SK-N-SH treated with all-trans-retinoic acid at 6 μM for 48 hours (cell line): ENCODE measurements around the gene ECE2.
A peak's percentile ranks its signal among the peaks of the same experiment; 100 is the strongest.

Experiments used
- ATAC-seq: fragments of 200-7000 bp; cut with Tn5 transposase; 3 replicates; pipeline ENCODE4 v1.9.1; 2020; ENCODE audit warnings: mild to moderate bottlenecking, moderate library complexity
- ARNTL ChIP-seq: fragments of 450-650 bp; formaldehyde crosslinking; IDR thresholded peaks from 2 replicates; pipeline ENCODE4 v1.5.0; 2020; ENCODE audit warnings: low read depth, mild to moderate bottlenecking, moderate library complexity, borderline replicate concordance
- BACH2 ChIP-seq: fragments of 250-450 bp; sonication (Bioruptor Pico); IDR thresholded peaks from 2 replicates; pipeline ENCODE4 v1.9.0; 2021; ENCODE audit warnings: mild to moderate bottlenecking, borderline replicate concordance
- CREB5 ChIP-seq: fragments of 250-450 bp; sonication (Bioruptor Pico); IDR thresholded peaks from 2 replicates; pipeline ENCODE4 v1.5.1; 2020; ENCODE audit warnings: low read depth, mild to moderate bottlenecking, moderate library complexity
- CSDC2 ChIP-seq: fragments of 250-450 bp; sonication (Bioruptor Pico); IDR thresholded peaks from 2 replicates; pipeline ENCODE4 v1.5.0; 2020; ENCODE audit warnings: mild to moderate bottlenecking, moderate library complexity
- CSRNP3 ChIP-seq: fragments of 250-450 bp; sonication (Bioruptor Pico); IDR thresholded peaks from 2 replicates; pipeline ENCODE4 v1.5.1; 2021; ENCODE audit warnings: mild to moderate bottlenecking, moderate library complexity
- ESRRG ChIP-seq: fragments of 250-450 bp; sonication (Bioruptor Pico); IDR thresholded peaks from 2 replicates; pipeline ENCODE4 v1.6.1; 2021; ENCODE audit warnings: mild to moderate bottlenecking
- GLIS3 ChIP-seq: fragments of 250-450 bp; sonication (Bioruptor Pico); IDR thresholded peaks from 2 replicates; pipeline ENCODE4 v1.5.0; 2020; ENCODE audit warnings: mild to moderate bottlenecking, moderate library complexity
- ISL1 ChIP-seq: fragments of 250-450 bp; sonication (Bioruptor Pico); IDR thresholded peaks from 2 replicates; pipeline ENCODE4 v2.1.2; 2022; ENCODE audit warnings: mild to moderate bottlenecking, moderate library complexity
- OSR1 ChIP-seq: fragments of 250-450 bp; sonication (Bioruptor Pico); IDR thresholded peaks from 2 replicates; pipeline ENCODE4 v1.8.0; 2022; ENCODE audit warnings: moderate library complexity, mild to moderate bottlenecking, inconsistent platforms
- PPARA ChIP-seq: fragments of 250-450 bp; sonication (Bioruptor Pico); IDR thresholded peaks from 2 replicates; pipeline ENCODE4 v1.5.0; 2020; ENCODE audit warnings: mild to moderate bottlenecking, borderline replicate concordance
- RARB ChIP-seq: fragments of 250-450 bp; sonication (Bioruptor Pico); IDR thresholded peaks from 2 replicates; pipeline ENCODE4 v1.8.0; 2021; ENCODE audit warnings: mild to moderate bottlenecking, moderate library complexity
- SNAI2 ChIP-seq: fragments of 250-450 bp; sonication (Bioruptor Pico); IDR thresholded peaks from 2 replicates; pipeline ENCODE4 v1.5.0; 2020; ENCODE audit warnings: mild to moderate bottlenecking, moderate library complexity
- TCF4 ChIP-seq: fragments of 250-450 bp; sonication (Bioruptor Pico); IDR thresholded peaks from 2 replicates; pipeline ENCODE4 v1.8.0; 2021; ENCODE audit warnings: mild to moderate bottlenecking, moderate library complexity, borderline replicate concordance
- TOX ChIP-seq: fragments of 250-450 bp; sonication (Bioruptor Pico); IDR thresholded peaks from 2 replicates; pipeline ENCODE4 v1.8.0; 2021; ENCODE audit warnings: mild to moderate bottlenecking, moderate library complexity, borderline replicate concordance
- TSHZ2 ChIP-seq: fragments of 250-450 bp; sonication (Bioruptor Pico); IDR thresholded peaks from 2 replicates; pipeline ENCODE4 v1.5.0; 2020; ENCODE audit warnings: mild to moderate bottlenecking, moderate library complexity
- ZC3H10 ChIP-seq: fragments of 250-450 bp; sonication (Bioruptor Pico); IDR thresholded peaks from 2 replicates; pipeline ENCODE4 v1.5.1; 2021; ENCODE audit warnings: mild to moderate bottlenecking, moderate library complexity
- ZFP3 ChIP-seq: fragments of 250-450 bp; sonication (Bioruptor Pico); IDR thresholded peaks from 2 replicates; pipeline ENCODE4 v1.5.0; 2020; ENCODE audit warnings: mild to moderate bottlenecking, moderate library complexity
- ZFP30 ChIP-seq: fragments of 450-650 bp; formaldehyde crosslinking; IDR thresholded peaks from 2 replicates; pipeline ENCODE4 v1.5.0; 2022; ENCODE audit warnings: mild to moderate bottlenecking, moderate library complexity
- ZNF565 ChIP-seq: fragments of 450-650 bp; formaldehyde crosslinking; conservative IDR thresholded peaks from 2 replicates; pipeline ENCODE4 v1.5.0; 2020; ENCODE audit warnings: low read depth, mild to moderate bottlenecking, moderate library complexity
- ZNF70 ChIP-seq: fragments of 450-650 bp; formaldehyde crosslinking; IDR thresholded peaks from 2 replicates; pipeline ENCODE4 v1.5.0; 2020; ENCODE audit warnings: mild to moderate bottlenecking, moderate library complexity
- ZNF8 ChIP-seq: fragments of 450-650 bp; formaldehyde crosslinking; IDR thresholded peaks from 2 replicates; pipeline ENCODE4 v1.5.0; 2020; ENCODE audit warnings: mild to moderate bottlenecking, moderate library complexity
- TF ChIP-seq, protein P1 (sequence below): fragments of 250-450 bp; sonication (Bioruptor Pico); IDR thresholded peaks from 2 replicates; pipeline ENCODE4 v1.8.0; 2020; ENCODE audit warnings: mild to moderate bottlenecking, moderate library complexity, borderline replicate concordance
- TF ChIP-seq, protein P2 (sequence below): fragments of 250-450 bp; sonication (Bioruptor Pico); IDR thresholded peaks from 2 replicates; pipeline ENCODE4 v1.8.0; 2021; ENCODE audit warnings: low read depth, mild to moderate bottlenecking, moderate library complexity, borderline replicate concordance

Gene ECE2

DNA sequence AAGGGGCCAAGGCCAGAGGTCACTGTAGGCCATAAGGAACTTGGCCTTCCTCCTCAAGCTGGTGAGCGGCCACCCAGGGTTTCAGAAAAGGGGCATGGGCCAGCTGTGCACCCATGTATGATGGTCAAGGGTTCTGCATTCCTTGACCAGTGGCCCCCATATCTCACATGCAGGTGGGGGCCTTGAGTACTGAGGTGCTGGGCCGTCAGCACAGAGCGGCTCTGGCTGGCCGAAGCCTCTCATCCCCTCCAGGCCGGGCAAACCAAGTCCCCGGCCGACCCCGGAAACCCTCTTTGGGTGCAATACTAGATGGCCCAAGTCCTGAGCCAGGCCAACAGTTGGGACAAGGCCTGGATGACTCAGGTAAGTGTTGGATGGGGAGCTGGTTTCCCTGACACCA, 36.6 kb upstream of the ECE2 start:
- TF ChIP-seq TOX (CRISPR knock-in tag) (no peak), RARB (CRISPR knock-in tag) (no peak)

GRCh38 chr3:184239708-184240107, 36.1 kb upstream of the ECE2 start:
- no peak for ATAC-seq
- no peak for TF ChIP-seq ZFP30
- no peak for TF ChIP-seq CREB5
- no peak for TF ChIP-seq ZNF565
- TF ChIP-seq ZC3H10 (CRISPR knock-in tag): no peak
- no peak for TF ChIP-seq SNAI2 (CRISPR knock-in tag)
- TF ChIP-seq ZFP3 (CRISPR knock-in tag): no peak
- TF ChIP-seq ISL1 (CRISPR knock-in tag): no peak
- TF ChIP-seq ESRRG (CRISPR knock-in tag): no peak
- TF ChIP-seq BACH2: no peak
- no peak for TF ChIP-seq OSR1
- TF ChIP-seq ZNF8 (CRISPR knock-in tag): no peak
- TF ChIP-seq GLIS3: no peak
- no peak for TF ChIP-seq TCF4 (CRISPR knock-in tag)
- TF ChIP-seq PPARA: no peak
- TF ChIP-seq CSRNP3 (CRISPR knock-in tag): no peak
- TF ChIP-seq, protein P1, sequence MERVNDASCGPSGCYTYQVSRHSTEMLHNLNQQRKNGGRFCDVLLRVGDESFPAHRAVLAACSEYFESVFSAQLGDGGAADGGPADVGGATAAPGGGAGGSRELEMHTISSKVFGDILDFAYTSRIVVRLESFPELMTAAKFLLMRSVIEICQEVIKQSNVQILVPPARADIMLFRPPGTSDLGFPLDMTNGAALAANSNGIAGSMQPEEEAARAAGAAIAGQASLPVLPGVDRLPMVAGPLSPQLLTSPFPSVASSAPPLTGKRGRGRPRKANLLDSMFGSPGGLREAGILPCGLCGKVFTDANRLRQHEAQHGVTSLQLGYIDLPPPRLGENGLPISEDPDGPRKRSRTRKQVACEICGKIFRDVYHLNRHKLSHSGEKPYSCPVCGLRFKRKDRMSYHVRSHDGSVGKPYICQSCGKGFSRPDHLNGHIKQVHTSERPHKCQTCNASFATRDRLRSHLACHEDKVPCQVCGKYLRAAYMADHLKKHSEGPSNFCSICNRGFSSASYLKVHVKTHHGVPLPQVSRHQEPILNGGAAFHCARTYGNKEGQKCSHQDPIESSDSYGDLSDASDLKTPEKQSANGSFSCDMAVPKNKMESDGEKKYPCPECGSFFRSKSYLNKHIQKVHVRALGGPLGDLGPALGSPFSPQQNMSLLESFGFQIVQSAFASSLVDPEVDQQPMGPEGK (CRISPR knock-in tag): no peak
- no peak for TF ChIP-seq ZNF70
- TF ChIP-seq ARNTL (CRISPR knock-in tag): no peak

More for the DNA sequence above, 36.6 kb upstream of the ECE2 start:
- no peak for ATAC-seq

DNA sequence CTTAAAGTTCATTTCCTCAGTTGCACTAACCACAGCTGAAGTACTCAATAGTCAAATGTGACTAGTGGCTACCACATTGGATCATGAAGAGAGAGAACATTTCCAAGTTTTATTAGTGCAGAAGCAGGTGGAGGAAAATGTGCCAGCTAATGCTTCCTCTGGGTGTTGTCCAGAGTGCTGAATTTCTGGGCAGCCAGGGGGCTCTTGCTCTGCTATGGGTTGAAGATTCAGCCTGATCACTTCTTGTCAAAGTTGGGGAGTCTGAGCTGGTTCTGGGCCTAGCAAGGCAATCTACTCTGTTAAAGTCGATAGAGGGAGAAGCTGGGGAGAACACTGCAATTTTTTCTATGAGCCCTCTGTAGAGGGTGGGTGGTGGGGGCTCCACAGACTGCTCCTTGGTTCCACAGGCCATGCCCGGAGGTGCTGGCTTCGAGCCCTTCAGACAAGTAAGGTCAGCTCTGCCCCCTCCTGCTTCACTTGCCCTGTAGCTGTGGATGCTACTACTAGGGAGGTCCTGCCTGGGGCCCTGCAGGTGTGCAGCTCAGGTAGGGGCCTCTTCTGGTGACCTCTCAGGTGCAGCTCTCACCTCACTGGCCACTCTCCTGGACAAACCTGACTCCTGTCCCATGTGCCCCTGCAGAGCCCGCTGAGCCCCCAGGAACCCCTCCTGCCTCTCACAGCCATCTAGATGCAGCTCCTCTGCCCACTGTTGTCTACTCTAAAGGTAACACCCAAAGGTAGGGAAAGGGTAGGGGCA, 35.3 kb upstream of the ECE2 start:
- TF ChIP-seq, protein P1 (CRISPR knock-in tag): no peak
- TF ChIP-seq ARNTL (CRISPR knock-in tag) (no peak), ZNF8 (CRISPR knock-in tag) (no peak), CSDC2 (CRISPR knock-in tag) (no peak), ZC3H10 (CRISPR knock-in tag) (no peak), CSRNP3 (CRISPR knock-in tag) (no peak), ESRRG (CRISPR knock-in tag) (no peak), TCF4 (CRISPR knock-in tag) (no peak), ZFP30 (no peak), PPARA (no peak), TSHZ2 (CRISPR knock-in tag) (no peak), CREB5 (no peak), ZNF70 (no peak), SNAI2 (CRISPR knock-in tag) (no peak), RARB (CRISPR knock-in tag) (no peak), GLIS3 (no peak), ZNF565 (no peak), OSR1 (no peak)
- TF ChIP-seq, protein P2, sequence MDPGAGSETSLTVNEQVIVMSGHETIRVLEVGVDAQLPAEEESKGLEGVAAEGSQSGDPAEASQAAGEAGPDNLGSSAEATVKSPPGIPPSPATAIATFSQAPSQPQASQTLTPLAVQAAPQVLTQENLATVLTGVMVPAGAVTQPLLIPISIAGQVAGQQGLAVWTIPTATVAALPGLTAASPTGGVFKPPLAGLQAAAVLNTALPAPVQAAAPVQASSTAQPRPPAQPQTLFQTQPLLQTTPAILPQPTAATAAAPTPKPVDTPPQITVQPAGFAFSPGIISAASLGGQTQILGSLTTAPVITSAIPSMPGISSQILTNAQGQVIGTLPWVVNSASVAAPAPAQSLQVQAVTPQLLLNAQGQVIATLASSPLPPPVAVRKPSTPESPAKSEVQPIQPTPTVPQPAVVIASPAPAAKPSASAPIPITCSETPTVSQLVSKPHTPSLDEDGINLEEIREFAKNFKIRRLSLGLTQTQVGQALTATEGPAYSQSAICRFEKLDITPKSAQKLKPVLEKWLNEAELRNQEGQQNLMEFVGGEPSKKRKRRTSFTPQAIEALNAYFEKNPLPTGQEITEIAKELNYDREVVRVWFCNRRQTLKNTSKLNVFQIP (CRISPR knock-in tag): no peak
- ATAC-seq: peak; percentile 70
